HG03469 (cell line): Measurements from ENCODE around the gene TIMM9.
A peak's percentile ranks its signal among the peaks of the same experiment; 100 is the strongest.
"Not testable (repeated sequence)": the region's sequence is repeated elsewhere in the genome, so short reads cannot be mapped to it uniquely, and the experiment has no call there.

Source experiments
- ATAC-seq: cut with Tn5 transposase; IDR thresholded peaks from one replicate; pipeline ENCODE4 v1.9.1; 2021; ENCODE audit warnings: mild to moderate bottlenecking, moderate library complexity, moderate number of reproducible peaks; ENCODE audit not compliant: unreplicated experiment

The TIMM9 gene

DNA sequence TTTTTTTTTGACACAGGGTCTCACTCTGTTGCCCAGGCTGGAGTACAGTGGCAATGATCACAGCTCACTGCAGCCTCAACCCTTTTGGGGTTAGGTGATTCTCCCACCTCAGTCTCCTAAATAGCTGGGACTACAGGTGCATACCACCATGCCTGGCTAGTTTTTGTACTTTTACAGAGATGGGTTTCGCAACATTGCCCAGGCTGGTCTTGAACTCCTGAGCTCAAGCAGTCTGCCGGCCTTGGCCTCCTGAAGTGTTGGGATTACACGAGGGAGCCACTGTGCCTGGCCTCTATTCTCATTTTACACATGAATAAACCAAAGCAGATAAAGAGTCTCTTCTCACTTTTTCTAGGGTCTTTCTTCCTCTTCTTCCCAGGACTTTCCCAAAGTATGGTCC is 28.4 kb downstream of the TIMM9 start:
- ATAC-seq: no peak

DNA sequence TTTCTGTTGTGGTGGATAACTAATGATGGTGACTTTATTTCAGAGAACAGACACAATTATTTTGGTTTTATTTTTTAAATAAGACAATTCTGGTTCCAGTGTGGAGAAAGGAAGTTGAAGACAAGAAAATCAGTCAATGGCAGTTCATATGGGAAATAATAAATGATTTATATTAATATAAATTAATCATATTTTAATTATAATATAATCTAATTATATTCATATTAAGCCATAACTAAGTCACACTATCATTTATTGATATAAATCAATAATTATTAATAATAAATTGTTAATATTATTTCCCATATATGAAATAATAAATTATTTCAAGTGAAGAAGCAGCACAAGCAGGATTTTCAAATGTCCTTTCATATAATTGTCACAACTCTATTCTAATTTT is 28.8 kb downstream of the TIMM9 start:
- no peak for ATAC-seq

DNA sequence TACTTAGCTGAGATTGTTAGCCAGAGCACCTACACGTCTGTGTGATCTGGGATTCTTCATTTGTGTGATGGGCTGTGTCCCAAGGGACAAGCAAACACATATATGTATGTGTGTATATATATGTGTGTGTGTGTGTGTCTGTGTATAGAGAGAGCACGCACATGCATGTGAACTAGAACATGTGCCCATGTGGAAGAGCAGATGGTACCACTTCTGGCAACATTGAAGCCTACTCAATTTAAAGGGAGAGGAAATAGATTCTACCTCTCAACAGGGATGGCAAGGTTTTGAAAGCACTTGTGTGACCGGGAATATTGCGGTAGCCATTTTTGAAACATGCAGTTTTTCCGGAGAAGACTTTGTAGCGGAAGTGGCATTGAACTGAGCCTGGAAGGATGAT is 30.2 kb downstream of the TIMM9 start:
- no peak for ATAC-seq

DNA sequence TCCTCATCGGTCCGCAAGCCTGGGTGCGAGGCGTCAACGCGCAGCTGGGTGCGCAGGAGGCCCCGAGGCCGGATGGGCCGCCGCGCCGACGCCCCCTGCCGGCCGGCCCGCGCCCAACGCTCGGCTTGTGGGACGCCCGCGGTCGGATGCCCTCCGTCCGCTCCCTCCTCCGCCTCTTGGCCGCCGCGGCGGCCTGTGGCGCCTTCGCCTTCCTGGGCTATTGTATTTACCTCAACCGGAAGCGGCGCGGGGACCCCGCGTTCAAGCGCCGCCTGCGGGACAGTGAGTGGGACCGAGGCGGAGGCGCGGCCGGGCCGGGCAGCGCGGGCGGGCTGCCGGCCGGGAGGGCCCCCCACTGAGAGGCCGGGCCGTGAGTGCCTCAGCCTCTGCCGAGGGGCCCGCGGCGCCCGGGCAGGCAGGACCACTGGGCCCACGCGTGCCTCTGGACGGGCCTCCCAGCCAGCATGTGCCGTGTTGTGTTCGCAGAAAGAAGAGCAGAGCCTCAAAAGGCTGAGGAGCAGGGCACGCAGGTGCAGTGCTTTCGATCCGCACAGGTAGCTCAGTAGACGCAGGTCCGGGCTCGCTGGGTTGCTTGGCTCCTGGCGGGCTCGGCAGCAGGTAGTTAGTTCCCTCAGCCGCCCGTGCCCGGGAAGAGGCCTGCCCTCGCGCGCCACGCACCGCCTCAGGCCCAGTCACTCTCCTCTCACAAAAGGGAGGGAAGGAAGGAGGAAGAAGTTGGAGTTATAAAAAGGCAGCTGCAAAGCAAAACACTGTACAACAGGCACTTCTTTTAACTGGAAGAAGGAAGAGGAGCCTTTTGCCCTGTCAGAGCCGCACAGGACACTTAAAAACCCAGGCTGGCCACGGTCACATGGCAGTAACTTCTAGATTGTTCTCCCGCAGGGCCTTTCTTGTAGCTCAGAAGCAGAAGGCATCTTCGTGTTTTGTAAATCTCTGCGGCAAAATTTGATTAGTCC is 31.2 kb downstream of the TIMM9 start, which contains the start of gene TOMM20L:
Gene TOMM20L, plus strand, starts transcription at position 119 of the 977 bp plus-strand sequence. Its CDS starts 28 bp downstream, at position 147.
- ATAC-seq: peak; percentile 83

DNA sequence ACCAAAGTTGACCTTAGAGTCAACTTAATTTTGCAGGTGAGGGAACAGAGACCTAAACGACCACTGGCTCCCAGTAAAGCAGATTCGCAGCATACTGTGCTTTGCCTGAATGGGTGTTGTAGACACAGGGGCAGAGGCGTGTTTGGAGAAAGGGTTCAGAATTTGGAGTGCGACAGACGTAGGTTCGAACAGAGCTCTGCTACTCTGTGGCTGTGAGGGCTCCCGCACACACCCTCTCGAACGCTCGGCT is 31.8 kb downstream of the TIMM9 start:
- ATAC-seq: no peak

DNA sequence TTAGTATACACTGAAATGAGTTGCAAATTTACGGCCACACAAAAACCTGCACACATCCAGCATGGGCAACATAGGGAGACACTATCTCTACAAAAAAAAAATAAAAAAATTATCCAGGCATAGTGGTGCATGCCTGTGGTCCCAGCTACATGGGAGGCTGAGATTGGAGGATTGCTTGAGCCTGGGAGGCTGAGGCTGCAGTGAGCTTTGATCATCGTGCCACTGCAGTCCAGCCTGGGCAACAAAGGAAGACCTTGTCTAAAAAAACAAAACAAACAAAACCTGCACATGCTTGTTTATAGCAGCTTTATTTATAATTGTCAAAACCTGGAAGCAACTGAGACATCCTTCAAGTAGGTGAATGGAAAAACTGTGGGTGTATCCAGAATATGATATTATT is 36.5 kb downstream of the TIMM9 start:
- ATAC-seq: no peak

DNA sequence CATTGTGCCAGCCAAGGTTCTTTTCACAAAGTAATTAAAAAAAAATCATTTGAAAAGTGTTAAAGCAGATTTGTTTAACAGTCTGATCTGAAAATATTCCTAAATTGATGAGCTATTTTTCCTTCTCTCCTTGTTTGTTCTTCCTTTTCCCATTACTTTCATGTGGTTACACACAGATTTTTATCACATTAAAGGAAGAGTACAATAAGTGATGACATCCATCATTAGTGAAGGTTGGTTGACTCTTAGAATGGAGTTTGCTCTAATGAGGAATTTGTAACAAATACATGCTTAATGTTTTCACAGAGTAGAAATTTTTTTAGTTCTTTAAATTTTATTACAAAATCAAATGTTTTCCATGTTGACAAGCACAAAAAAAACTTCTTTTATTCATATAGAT is 50.5 kb downstream of the TIMM9 start:
- ATAC-seq: no peak

DNA sequence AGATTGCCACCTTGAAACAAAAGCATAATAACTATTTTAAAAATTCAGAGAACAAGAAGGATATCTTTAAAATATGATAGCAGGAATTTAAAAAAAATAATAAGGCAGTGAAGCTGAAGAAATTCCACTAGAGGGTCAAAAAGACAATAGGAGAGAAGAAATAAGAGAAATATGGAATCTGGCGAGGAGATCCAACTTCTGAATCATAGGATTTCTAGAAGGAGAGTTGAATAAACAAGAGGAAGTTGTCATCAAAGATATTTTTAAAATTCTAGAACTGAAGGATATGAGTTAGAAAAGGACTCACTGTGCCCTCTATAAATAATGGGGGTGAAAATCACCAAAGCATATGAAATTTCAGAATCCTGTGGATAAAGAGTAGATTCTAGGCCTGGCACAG is 58.4 kb downstream of the TIMM9 start:
- no peak for ATAC-seq

DNA sequence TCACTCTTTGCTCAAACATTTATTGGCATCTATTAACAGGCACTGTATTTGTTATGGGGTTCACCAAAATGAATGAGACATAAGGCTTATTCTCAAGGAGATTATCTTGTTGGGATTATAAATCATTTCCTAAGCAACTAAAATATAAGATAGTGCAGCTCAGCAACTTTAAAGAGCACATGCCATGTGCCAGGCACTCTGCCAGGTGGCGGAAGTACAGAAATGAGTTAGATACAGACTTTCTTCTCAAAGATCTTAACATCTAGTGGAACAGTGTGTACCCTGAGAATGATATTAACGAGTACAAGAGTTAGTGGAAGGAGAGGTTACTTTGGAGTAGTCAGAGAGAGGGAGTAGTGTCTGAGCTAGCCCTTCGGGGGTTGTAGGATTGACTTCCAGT is 60.0 kb downstream of the TIMM9 start:
- no peak for ATAC-seq

DNA sequence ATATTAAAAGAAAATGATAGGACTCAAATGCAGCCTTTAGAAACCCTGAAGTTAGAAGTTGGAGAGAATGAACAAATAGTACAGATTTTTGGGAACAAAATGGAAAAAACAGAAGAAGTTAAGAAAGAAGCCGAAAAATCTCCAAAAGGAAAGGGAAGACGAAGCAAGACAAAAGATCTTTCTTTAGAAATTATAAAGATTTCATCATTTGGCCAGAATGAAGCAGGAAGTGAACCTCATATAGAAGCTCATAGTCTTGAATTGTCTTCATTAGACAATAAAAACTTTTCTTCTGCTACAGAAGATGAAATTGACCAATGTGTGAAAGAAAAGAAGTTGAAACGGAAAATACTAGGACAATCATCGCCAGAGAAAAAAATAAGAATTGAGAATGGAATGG is 63.0 kb downstream of the TIMM9 start:
- no peak for ATAC-seq

DNA sequence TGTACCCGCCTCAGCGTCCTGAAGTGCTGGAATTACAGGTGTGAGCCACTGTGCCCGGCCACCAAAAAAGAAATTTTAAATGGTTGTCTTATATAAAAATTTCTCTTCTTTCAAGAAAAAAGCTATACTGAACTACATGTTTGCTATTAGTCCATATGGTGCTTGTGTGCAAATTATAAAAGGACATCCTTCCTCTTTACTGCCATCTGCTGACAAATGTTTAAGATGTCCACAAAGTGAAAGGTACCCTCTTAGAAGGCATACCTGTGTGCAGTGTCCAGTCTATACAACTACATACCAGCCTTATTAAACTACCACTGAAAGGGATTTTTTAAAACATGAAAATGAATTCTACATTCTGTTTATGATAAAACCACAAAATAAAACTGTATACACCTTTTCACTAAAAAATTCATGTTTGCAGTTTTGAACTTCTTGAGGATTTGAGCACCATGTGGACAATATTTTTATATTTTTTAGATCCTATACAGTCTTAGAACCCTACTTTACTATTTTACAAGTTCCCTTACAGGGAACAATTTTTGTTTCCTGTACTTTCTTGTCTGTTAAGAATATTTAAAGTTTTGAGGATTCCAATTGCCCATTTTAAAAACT is 64.4 kb downstream of the TIMM9 start:
- ATAC-seq: no peak

DNA sequence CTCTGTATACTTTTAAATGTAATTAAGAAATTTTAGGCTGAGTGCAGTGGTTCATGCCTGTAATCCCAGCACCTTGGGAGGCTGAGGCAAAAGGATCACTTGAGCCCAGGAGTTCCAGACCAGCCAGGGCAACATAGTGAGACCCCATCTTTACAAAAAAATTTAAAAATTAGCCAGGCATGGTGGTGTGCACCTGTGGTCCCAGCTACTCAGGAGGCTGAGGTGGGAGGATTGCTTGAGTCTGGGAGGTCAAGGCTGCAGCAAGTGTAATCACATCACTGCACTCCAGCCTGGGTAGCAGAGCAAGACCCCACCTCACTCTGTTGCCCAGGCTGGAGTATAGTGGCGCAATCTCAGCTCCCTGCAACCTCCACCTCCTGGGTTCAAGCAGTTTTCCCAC is 65.1 kb downstream of the TIMM9 start:
- not testable (repeated sequence) for ATAC-seq
